SK-N-SH treated with all-trans-retinoic acid at 6 μM for 48 hours (cell line): Measurements from ENCODE around the gene SLITRK5.

Experiments used
- ATAC-seq: fragments of 200-7000 bp; cut with Tn5 transposase; 3 replicates; pipeline ENCODE4 v1.9.1; 2020; ENCODE audit warnings: mild to moderate bottlenecking, moderate library complexity
- ARNTL ChIP-seq: fragments of 450-650 bp; formaldehyde crosslinking; IDR thresholded peaks from 2 replicates; pipeline ENCODE4 v1.5.0; 2020; ENCODE audit warnings: low read depth, mild to moderate bottlenecking, moderate library complexity, borderline replicate concordance
- BACH2 ChIP-seq: fragments of 250-450 bp; sonication (Bioruptor Pico); IDR thresholded peaks from 2 replicates; pipeline ENCODE4 v1.9.0; 2021; ENCODE audit warnings: mild to moderate bottlenecking, borderline replicate concordance
- CREB5 ChIP-seq: fragments of 250-450 bp; sonication (Bioruptor Pico); IDR thresholded peaks from 2 replicates; pipeline ENCODE4 v1.5.1; 2020; ENCODE audit warnings: low read depth, mild to moderate bottlenecking, moderate library complexity
- CSDC2 ChIP-seq: fragments of 250-450 bp; sonication (Bioruptor Pico); IDR thresholded peaks from 2 replicates; pipeline ENCODE4 v1.5.0; 2020; ENCODE audit warnings: mild to moderate bottlenecking, moderate library complexity
- CSRNP3 ChIP-seq: fragments of 250-450 bp; sonication (Bioruptor Pico); IDR thresholded peaks from 2 replicates; pipeline ENCODE4 v1.5.1; 2021; ENCODE audit warnings: mild to moderate bottlenecking, moderate library complexity
- ESRRG ChIP-seq: fragments of 250-450 bp; sonication (Bioruptor Pico); IDR thresholded peaks from 2 replicates; pipeline ENCODE4 v1.6.1; 2021; ENCODE audit warnings: mild to moderate bottlenecking
- GLIS3 ChIP-seq: fragments of 250-450 bp; sonication (Bioruptor Pico); IDR thresholded peaks from 2 replicates; pipeline ENCODE4 v1.5.0; 2020; ENCODE audit warnings: mild to moderate bottlenecking, moderate library complexity
- ISL1 ChIP-seq: fragments of 250-450 bp; sonication (Bioruptor Pico); IDR thresholded peaks from 2 replicates; pipeline ENCODE4 v2.1.2; 2022; ENCODE audit warnings: mild to moderate bottlenecking, moderate library complexity
- OSR1 ChIP-seq: fragments of 250-450 bp; sonication (Bioruptor Pico); IDR thresholded peaks from 2 replicates; pipeline ENCODE4 v1.8.0; 2022; ENCODE audit warnings: moderate library complexity, mild to moderate bottlenecking, inconsistent platforms
- PATZ1 ChIP-seq: fragments of 250-450 bp; sonication (Bioruptor Pico); IDR thresholded peaks from 2 replicates; pipeline ENCODE4 v1.8.0; 2020; ENCODE audit warnings: mild to moderate bottlenecking, moderate library complexity, borderline replicate concordance
- PPARA ChIP-seq: fragments of 250-450 bp; sonication (Bioruptor Pico); IDR thresholded peaks from 2 replicates; pipeline ENCODE4 v1.5.0; 2020; ENCODE audit warnings: mild to moderate bottlenecking, borderline replicate concordance
- SNAI2 ChIP-seq: fragments of 250-450 bp; sonication (Bioruptor Pico); IDR thresholded peaks from 2 replicates; pipeline ENCODE4 v1.5.0; 2020; ENCODE audit warnings: mild to moderate bottlenecking, moderate library complexity
- TCF4 ChIP-seq: fragments of 250-450 bp; sonication (Bioruptor Pico); IDR thresholded peaks from 2 replicates; pipeline ENCODE4 v1.8.0; 2021; ENCODE audit warnings: mild to moderate bottlenecking, moderate library complexity, borderline replicate concordance
- ZC3H10 ChIP-seq: fragments of 250-450 bp; sonication (Bioruptor Pico); IDR thresholded peaks from 2 replicates; pipeline ENCODE4 v1.5.1; 2021; ENCODE audit warnings: mild to moderate bottlenecking, moderate library complexity
- ZFP3 ChIP-seq: fragments of 250-450 bp; sonication (Bioruptor Pico); IDR thresholded peaks from 2 replicates; pipeline ENCODE4 v1.5.0; 2020; ENCODE audit warnings: mild to moderate bottlenecking, moderate library complexity
- ZFP30 ChIP-seq: fragments of 450-650 bp; formaldehyde crosslinking; IDR thresholded peaks from 2 replicates; pipeline ENCODE4 v1.5.0; 2022; ENCODE audit warnings: mild to moderate bottlenecking, moderate library complexity
- ZNF565 ChIP-seq: fragments of 450-650 bp; formaldehyde crosslinking; conservative IDR thresholded peaks from 2 replicates; pipeline ENCODE4 v1.5.0; 2020; ENCODE audit warnings: low read depth, mild to moderate bottlenecking, moderate library complexity
- ZNF70 ChIP-seq: fragments of 450-650 bp; formaldehyde crosslinking; IDR thresholded peaks from 2 replicates; pipeline ENCODE4 v1.5.0; 2020; ENCODE audit warnings: mild to moderate bottlenecking, moderate library complexity

SLITRK5 gene

DNA sequence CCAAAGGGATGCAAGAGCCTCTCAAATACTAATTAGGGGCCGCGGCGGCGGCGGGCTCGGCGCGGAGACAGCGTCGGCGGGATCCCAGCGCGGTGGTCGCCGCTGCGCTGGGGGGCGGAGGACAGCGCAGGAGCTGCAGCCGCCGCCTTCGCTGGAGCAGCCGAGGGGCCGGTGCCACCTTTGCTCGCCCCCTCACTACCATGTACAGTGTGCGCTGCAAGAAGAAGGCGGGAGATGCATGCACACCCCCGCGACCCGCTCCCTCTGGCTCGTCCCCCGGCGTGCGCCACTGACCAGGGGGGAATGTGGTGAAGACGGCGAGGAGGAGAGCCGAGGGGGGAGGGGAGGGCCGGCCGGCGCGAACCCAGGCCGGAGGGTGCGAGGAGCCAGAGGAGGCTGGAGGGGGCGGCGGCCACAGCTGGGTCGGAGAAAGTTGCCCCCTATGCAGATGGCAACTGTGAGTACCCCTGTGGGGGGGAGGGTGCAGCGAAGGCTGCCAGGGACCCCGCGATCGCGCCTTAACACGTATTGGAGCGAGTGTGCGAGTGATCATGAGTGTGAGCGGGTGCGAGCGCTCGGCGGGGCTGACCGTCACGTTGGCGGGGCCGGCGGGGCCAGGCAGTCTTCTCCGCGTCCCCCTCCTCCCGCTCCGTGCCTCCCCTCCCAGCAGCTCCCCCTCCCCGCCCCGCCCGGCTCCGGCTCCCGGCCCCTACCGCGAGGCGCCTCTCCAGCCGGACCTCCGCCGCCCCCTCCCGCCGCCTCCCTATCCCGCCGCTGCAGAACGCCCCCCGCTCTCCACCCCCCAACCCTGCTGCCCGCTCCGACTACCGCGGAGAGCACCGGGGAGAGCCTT is 808 bp downstream of the SLITRK5 start (continued):
- no peak for TF ChIP-seq PATZ1 (CRISPR knock-in tag)
- no peak for TF ChIP-seq CREB5 (CRISPR knock-in tag)
- no peak for TF ChIP-seq ESRRG
- TF ChIP-seq ZC3H10 (CRISPR knock-in tag) = no peak
- TF ChIP-seq CSDC2 (CRISPR knock-in tag) = no peak
- TF ChIP-seq GLIS3 (CRISPR knock-in tag) = no peak

DNA sequence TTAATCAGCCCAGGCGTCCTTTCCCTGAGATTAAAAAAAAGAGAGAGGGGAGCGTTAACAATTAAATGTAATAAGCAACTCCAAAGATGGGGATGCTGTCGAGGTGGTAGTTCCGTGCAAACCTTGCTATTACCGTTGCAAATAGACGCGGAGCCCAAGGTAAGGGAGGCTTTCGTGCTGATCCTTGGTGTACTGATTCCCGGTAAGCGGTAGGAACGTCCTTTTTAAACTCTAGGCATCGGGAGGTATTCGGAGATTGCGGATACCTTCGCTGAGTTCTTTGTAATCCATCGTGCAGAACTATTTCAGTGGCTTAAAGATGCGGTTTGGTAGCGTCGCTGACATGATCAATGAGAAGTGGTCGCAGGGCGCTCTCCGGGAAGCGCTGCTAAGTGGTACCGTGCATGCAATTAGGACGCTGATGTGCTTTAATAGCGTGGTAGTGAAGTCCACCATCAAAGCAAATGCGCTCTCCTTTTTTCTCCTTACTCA is 3.1 kb downstream of the SLITRK5 start:
- TF ChIP-seq ISL1 (CRISPR knock-in tag) (no peak), CREB5 (CRISPR knock-in tag) (no peak), PATZ1 (CRISPR knock-in tag) (no peak), ZFP3 (CRISPR knock-in tag) (no peak), BACH2 (no peak), PPARA (CRISPR knock-in tag) (no peak), OSR1 (no peak), SNAI2 (CRISPR knock-in tag) (no peak), ARNTL (no peak), CSRNP3 (CRISPR knock-in tag) (no peak), GLIS3 (CRISPR knock-in tag) (no peak), ZNF565 (CRISPR knock-in tag) (no peak), ESRRG (no peak)
- ATAC-seq = no peak

- TF ChIP-seq TCF4 (CRISPR knock-in tag) = no peak
- TF ChIP-seq, all 23 proteins: peak for 0
- no peak for ATAC-seq
These were observed 4.7 kb downstream of the SLITRK5 start for GRCh38 chr13:87675851-87676250.

DNA sequence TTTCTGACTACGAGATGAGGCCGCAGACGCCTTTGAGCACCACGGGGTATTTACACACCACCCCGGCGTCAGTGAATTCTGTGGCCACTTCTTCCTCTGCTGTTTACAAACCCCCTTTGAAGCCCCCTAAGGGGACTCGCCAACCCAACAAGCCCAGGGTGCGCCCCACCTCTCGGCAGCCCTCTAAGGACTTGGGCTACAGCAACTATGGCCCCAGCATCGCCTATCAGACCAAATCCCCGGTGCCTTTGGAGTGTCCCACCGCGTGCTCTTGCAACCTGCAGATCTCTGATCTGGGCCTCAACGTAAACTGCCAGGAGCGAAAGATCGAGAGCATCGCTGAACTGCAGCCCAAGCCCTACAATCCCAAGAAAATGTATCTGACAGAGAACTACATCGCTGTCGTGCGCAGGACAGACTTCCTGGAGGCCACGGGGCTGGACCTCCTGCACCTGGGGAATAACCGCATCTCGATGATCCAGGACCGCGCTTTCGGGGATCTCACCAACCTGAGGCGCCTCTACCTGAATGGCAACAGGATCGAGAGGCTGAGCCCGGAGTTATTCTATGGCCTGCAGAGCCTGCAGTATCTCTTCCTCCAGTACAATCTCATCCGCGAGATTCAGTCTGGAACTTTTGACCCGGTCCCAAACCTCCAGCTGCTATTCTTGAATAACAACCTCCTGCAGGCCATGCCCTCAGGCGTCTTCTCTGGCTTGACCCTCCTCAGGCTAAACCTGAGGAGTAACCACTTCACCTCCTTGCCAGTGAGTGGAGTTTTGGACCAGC is 5.3 kb downstream of the SLITRK5 start:
- no peak for TF ChIP-seq ISL1 (CRISPR knock-in tag)
- ATAC-seq = no peak

DNA sequence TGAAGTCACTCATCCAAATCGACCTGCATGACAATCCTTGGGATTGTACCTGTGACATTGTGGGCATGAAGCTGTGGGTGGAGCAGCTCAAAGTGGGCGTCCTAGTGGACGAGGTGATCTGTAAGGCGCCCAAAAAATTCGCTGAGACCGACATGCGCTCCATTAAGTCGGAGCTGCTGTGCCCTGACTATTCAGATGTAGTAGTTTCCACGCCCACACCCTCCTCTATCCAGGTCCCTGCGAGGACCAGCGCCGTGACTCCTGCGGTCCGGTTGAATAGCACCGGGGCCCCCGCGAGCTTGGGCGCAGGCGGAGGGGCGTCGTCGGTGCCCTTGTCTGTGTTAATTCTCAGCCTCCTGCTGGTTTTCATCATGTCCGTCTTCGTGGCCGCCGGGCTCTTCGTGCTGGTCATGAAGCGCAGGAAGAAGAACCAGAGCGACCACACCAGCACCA is 5.9 kb downstream of the SLITRK5 start:
- no peak for ATAC-seq
- TF ChIP-seq ZNF565 (CRISPR knock-in tag) (no peak), ZFP30 (no peak), ZC3H10 (CRISPR knock-in tag) (no peak), ZNF70 (CRISPR knock-in tag) (no peak)
